Mucosa of descending colon (tissue), 3 donors: ENCODE data around the gene IKZF4. TPM values are rescaled to one million over a fixed set of nuclear protein-coding genes. Genes with fewer than 3 reads are reported as not detected.
"Not testable (repeated sequence)": the region's sequence is repeated elsewhere in the genome, so short reads cannot be mapped to it uniquely, and the experiment has no call there.

Source experiments
- ATAC-seq: fragments of 200-7000 bp; cut with Tn5 transposase; one replicate; pipeline ENCODE4 v1.9.1; 2020; ENCODE audit warnings: mild to moderate bottlenecking, moderate library complexity
- DNase-seq, 3 donors: peaks; one replicate each; pipeline ENCODE4 v3.0.0-alpha.2; 2020
- H3K36me3 ChIP-seq: fragments of 200-600 bp; one replicate; pipeline ENCODE4 v1.8.0; 2021; ENCODE audit warnings: low read depth, mild to moderate bottlenecking
- H3K4me1 ChIP-seq: fragments of 200-600 bp; one replicate; pipeline ENCODE4 v1.8.0; 2021; ENCODE audit warnings: low read depth, mild to moderate bottlenecking
- H3K4me3 ChIP-seq: fragments of 200-600 bp; one replicate; pipeline ENCODE4 v1.8.0; 2021; ENCODE audit warnings: mild to moderate bottlenecking
- H3K9me3 ChIP-seq: fragments of 200-600 bp; one replicate; pipeline ENCODE4 v1.8.0; 2021; ENCODE audit warnings: mild to moderate bottlenecking
- intact Hi-C, 2 donors: fragments of 100-400 bp; cut with DNase I in 1 of 2; cut with micrococcal nuclease in 1 of 2; formaldehyde crosslinking; loops; one replicate each; pipeline versions ENCODE4 v1.11.0 to v1.11.1; 2022; cut with DNase I, micrococcal nuclease
- total RNA-seq, 3 donors: library from RNA; stranded (reverse); fragmentation: NEBNext Ultra II Directional in 2 of 3; extraction: Animal tissue kit (Norgen Biotek cat#: 25700) in 2 of 3; gene quantifications; one replicate each; pipeline versions ENCODE4 v1.2.1 to v1.2.4, GENCODE V29; 2021 to 2023
- TF ChIP-seq, protein P1 (sequence below): fragments of 200-600 bp; IDR thresholded peaks from one replicate; pipeline ENCODE4 v1.8.0; 2022; ENCODE audit warnings: antibody characterized with exemption, mild to moderate bottlenecking
- donor health status: DM: no; HTN: no; CAD: no; lungs with moderate emphysema.
- donor health status: DM: no; HTN: no; CAD: no.
- donor health status: DM: no; HTN: yes; CAD: no.

The IKZF4 gene
- total RNA-seq, 3 donors from 2014 or later, result 3.5 to 9.1 (median 7.2) TPM

DNA sequence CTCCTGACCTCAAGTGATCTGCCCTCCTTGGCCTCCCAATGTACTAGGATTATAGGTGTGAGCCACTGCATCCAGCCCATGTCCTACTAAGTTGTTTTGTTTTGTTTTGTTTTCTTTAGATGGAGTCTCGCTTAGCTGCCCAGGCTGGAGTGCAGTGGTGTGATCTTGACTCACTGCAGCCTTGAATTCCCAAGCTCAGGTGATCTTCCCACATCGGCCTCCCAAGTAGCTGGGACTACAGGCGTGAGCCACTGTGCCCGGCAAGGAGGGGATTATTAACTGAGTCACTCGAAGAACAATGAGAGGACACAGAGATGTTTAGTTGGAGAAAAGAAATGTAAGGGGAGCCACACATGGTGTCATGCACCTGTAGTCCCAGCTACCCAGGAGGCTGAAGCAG lies 41.1 kb downstream of the IKZF4 start:
- no peaks in the 10 kb centered on the region for H3K4me1 ChIP-seq
- no peaks in the 10 kb centered on the region for H3K9me3 ChIP-seq
- TF ChIP-seq, protein P1, sequence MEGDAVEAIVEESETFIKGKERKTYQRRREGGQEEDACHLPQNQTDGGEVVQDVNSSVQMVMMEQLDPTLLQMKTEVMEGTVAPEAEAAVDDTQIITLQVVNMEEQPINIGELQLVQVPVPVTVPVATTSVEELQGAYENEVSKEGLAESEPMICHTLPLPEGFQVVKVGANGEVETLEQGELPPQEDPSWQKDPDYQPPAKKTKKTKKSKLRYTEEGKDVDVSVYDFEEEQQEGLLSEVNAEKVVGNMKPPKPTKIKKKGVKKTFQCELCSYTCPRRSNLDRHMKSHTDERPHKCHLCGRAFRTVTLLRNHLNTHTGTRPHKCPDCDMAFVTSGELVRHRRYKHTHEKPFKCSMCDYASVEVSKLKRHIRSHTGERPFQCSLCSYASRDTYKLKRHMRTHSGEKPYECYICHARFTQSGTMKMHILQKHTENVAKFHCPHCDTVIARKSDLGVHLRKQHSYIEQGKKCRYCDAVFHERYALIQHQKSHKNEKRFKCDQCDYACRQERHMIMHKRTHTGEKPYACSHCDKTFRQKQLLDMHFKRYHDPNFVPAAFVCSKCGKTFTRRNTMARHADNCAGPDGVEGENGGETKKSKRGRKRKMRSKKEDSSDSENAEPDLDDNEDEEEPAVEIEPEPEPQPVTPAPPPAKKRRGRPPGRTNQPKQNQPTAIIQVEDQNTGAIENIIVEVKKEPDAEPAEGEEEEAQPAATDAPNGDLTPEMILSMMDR, result no peak
- no peaks in the 10 kb centered on the region for H3K36me3 ChIP-seq
- DNase-seq (no peak), ATAC-seq (no peak)
- intact Hi-C loops, result no loop called here
- H3K4me3 ChIP-seq, result no peak overlapping the region

DNA sequence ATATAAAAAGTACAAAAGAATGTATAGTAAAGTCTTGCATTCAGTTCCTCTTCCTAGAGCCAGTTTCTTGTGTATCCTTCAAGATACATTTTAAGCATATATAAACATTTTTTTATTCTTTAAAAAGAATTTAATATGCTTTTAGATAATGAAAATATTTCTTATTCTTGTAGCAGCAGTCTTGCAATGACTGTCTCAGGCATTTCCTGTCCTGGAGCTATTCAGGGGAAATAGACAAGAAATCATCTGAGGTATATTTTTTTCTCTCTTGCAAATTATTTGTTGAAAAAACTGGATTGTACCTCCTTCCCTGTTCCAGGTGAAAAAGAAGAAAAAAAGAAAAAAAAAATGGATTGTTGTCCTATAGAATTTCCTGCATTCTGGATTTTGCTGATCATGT lies 42.2 kb downstream of the IKZF4 start:
- intact Hi-C loops, result no loop called here
- Histone ChIP-seq H3K9me3 (no peaks in the 10 kb centered on the region), H3K4me1 (no peaks in the 10 kb centered on the region), H3K36me3 (no peaks in the 10 kb centered on the region), H3K4me3 (no peak overlapping the region)
- no peak for DNase-seq
- no peak for ATAC-seq
- TF ChIP-seq, protein P1, result no peak

DNA sequence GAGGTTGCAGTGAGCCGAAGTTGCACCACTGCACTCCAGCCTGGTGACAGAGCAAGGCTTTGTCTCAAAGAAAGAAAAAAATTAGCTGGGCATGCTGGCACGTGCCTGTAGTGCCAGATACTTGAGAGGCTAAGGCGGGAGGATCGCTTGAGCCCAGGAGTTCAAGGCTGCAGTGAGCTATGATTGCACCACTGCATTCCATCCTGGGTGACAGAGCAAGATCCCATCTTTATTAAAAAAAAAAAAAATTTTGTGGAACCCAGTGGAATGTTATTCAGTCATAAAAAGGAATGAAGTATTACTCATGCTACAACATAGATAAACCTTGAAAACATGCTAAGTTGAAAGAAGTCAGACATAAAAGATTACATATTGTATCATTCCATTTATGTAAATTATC lies 50.8 kb downstream of the IKZF4 start:
- Histone ChIP-seq H3K36me3 (no peaks in the 10 kb centered on the region), H3K4me3 (no peak overlapping the region), H3K4me1 (no peaks in the 10 kb centered on the region), H3K9me3 (no peaks in the 10 kb centered on the region)
- intact Hi-C loops, result no loop called here
- ATAC-seq (no peak), DNase-seq (no peak)
- TF ChIP-seq, protein P1, result no peak

DNA sequence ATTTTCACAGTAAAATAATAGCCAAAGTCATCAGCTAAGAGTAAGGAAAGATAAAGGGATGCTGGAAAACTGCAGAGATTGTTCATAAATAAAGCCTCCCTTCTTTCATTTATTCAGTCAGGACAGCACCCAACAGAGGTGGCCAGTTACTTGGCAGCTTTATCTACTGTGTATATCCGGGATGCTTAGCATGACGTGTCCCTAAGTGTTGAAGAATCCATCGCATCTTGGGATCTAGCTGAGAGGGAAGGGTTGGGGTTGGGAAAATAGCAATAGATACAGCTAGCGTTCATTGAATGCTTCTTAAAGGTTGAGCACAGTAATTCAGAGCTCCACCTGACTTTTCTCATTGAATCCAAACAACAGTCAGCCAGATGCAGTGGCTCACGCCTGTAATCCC lies 53.6 kb downstream of the IKZF4 start:
- H3K4me1 ChIP-seq, result peaks cover 9% of the 10 kb centered on the region
- no peak overlapping the region for H3K4me3 ChIP-seq
- TF ChIP-seq, protein P1, result no peak
- DNase-seq, result no peak
- H3K9me3 ChIP-seq, result no peaks in the 10 kb centered on the region
- no peaks in the 10 kb centered on the region for H3K36me3 ChIP-seq
- intact Hi-C loops, result no loop called here
- ATAC-seq, result no peak

DNA sequence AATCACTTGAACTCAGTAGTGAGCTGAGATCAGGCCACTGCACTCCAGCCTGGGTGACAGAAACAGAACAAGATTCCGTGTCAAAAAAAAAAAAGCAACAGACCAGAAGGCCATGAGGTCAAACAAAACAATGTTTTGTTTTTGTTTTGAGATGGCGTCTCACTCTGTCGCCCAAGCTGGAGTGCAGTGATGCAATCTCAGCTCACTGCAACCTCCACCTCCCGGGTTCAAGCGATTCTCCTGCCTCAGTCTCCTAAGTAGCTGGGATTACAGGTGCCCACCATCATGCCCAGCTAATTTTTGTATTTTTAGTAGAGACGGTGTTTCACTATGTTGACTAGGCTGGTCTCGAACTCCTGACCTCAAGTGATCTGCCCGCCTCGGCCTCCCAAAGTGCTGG lies 57.1 kb downstream of the IKZF4 start:
- H3K36me3 ChIP-seq, DNase-seq, ATAC-seq, intact Hi-C loops, H3K9me3 ChIP-seq, H3K4me3 ChIP-seq: not testable (repeated sequence)
- peaks cover 19% of the 10 kb centered on the region for H3K4me1 ChIP-seq

DNA sequence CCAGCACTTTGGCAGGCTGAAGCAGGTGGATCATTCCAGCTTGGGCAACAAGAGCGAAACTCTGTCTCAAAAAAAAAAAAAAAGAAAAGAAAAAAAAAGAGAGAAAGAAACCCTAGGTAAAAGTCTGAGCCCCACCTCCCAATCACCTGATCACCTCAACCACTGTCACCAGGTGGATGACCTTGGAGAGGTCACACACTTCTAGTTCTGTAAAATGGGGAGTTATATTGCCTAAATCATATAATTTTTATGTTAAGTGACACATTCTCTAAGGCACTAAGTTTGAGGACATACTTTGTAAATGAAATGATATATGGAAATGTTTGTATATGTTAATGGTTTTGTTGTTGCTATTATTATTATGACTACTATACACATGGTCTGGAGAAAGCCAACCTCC lies 57.6 kb downstream of the IKZF4 start:
- ATAC-seq (no peak), DNase-seq (no peak)
- TF ChIP-seq, protein P1, result no peak
- Histone ChIP-seq H3K4me3 (no peak overlapping the region), H3K9me3 (no peaks in the 10 kb centered on the region), H3K4me1 (peaks cover 22% of the 10 kb centered on the region), H3K36me3 (no peaks in the 10 kb centered on the region)
- intact Hi-C loops, result no loop called here
